ENCODE results near the gene CCDC197.

DNA sequence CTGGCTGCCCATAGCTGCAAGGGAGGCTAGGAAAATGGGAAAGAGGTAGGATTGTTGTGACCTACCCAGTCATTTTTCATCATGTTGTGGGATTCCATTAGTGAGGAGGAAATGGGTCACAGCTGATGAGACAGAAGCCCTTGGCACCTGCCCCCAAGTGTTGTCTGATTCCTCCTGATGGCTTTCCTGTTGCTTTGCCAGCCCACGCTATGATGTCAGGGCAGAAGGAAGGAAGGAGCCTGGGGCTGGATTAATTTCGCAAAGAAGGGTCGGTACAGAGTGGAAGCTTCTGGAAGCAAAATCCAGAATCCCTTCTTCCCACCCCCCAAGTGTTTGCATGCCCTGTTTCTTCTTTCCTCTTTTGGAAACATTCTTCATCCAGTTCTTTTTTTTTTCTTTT lies 37.8 kb downstream of the CCDC197 start:
- TF ChIP-seq POLR2A (IDR thresholded peaks at IDR 0.05) = no peak
- TF ChIP-seq, protein P1, sequence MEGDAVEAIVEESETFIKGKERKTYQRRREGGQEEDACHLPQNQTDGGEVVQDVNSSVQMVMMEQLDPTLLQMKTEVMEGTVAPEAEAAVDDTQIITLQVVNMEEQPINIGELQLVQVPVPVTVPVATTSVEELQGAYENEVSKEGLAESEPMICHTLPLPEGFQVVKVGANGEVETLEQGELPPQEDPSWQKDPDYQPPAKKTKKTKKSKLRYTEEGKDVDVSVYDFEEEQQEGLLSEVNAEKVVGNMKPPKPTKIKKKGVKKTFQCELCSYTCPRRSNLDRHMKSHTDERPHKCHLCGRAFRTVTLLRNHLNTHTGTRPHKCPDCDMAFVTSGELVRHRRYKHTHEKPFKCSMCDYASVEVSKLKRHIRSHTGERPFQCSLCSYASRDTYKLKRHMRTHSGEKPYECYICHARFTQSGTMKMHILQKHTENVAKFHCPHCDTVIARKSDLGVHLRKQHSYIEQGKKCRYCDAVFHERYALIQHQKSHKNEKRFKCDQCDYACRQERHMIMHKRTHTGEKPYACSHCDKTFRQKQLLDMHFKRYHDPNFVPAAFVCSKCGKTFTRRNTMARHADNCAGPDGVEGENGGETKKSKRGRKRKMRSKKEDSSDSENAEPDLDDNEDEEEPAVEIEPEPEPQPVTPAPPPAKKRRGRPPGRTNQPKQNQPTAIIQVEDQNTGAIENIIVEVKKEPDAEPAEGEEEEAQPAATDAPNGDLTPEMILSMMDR (IDR thresholded peaks at IDR 0.05) = no peak

Data from testis (tissue), 2 donors.